GM21526 (cell line): ENCODE data around the gene CFAP20DC.
"Not testable (repeated sequence)": the region's sequence is repeated elsewhere in the genome, so short reads cannot be mapped to it uniquely, and the experiment has no call there.

Experiments
- ATAC-seq: cut with Tn5 transposase; IDR thresholded peaks from one replicate; pipeline ENCODE4 v1.9.1; 2021; ENCODE audit warnings: moderate library complexity; ENCODE audit not compliant: unreplicated experiment, low FRiP score

The CFAP20DC gene

DNA sequence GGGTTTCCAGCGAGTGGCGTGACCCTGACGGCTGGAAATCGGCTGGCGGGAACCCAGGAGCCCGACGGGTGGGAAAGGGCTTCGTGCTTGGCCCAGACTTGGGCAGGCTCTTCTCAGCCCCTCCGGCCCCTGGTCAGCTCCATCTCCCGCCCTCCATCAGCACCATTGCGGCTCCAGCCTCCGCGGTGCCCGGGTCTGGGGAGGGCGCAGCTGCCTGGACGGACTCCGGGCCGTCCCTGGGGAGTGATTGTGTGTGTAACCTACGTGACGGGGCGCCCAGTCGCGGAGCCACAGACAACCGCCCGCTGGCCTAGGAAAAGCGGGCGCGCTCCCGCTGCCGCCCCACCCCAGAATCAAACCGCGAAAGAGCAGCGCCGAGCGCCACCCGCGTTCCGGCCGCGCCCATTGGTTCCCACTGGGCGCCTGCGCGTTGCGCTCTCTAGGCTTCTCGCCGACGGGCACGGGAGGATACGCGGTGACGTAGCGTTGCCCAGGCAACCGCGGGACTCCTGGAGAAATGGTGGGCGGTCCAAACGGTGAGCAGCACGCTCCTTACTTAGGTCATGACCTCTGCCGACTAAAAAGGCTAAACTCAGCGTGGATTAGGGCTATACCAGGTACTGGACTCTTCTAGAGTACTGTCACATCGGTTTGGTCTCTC lies at the start of gene CFAP20DC:
TSS of gene CFAP20DC (minus strand) at position 355 of the 661 bp plus-strand sequence. CDS start 394 bp downstream, outside the sequence.
- peak; percentile 100 for ATAC-seq

DNA sequence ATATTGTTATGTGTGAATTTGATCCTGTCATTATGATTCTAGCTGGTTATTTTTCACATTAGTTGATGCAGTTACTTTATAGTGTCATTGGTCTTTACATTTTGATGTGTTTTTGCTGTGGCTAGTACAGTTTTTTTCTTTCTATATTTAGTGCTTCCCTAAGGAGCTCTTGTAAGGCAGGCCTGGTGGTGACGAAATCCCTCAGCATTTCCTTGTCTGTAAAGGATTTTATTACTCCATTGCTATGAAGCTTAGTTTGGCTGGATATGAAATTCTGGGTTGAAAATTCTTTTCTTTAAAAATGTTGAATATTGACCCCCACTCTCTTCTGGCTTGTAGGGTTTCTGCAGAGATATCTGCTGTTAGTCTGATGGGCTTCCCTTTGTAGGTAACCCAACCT lies 48.7 kb upstream of the CFAP20DC start:
- not testable (repeated sequence) for ATAC-seq

DNA sequence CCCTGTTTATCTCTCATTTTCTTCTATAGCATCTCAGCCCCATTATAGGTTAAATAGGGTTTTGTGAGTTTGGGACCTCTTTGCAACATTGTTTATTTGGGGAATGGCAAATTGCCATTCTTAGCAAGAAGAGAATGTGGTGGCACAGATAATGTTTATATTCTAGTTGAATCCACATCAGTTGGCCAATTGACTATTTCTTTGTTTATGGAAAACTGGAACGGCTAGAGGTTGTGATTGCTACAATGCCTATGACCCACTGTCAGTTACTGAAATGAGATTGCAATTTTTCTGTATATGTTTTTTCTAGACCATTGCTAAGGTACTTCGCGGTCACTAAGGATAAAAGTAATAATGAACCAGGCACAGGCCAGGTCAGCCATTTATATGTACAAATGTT lies 44.6 kb upstream of the CFAP20DC start:
- ATAC-seq = no peak

DNA sequence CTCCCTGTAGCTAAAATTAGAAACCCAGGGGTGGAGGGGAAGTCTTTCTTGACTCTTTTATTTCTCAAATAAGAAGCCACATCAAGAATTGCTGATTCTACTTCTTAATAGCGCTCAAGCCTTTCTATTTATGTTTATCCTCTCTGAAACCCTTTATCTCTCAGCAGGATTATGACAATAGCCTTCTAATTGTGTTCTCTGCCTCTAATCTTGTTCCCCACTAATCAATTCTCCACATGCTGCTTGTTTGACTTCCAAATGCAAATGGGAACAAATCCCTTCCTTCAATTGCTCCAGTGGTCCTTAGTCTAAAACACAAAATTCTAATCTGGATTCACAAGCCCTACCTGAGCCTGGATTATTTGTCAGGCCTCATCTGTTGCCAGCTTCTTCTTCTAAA lies 43.7 kb upstream of the CFAP20DC start:
- ATAC-seq = no peak

DNA sequence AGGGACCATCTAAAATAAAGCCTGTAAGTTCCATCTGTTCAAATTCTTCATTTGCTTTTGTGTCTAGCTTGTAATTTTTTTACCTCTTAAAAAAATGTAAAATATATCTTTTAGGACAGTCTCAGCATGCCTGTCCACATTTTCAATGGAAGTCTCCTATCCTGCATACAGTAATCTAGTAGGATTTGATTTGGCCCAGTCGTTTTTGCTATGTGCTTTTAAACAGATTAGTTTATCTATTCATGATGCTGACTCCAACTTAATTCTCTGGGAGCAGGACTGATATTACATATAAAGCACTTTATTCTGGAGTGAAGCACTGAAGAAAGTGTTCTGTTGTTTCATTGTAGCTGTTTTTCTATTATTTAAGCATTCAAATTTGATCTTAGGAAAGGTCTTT lies 38.9 kb upstream of the CFAP20DC start:
- ATAC-seq = no peak

DNA sequence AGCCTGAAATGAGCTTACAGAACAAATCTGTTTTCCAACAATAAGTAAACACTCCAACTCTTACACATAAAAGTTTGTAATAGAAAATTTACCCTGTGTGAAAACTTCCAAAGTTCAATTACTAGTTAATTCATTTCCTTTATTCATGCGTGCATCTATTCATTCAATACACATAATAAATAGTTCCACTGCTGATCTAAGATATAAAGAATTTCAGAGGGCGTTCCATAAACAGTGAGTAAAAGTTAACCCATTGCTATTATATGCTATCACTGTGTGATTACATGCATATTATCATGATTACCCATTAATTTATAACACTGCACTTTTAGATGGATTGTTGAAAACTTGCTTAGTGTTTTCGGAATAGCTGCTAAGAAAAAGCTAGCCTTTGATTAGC lies 36.2 kb upstream of the CFAP20DC start:
- ATAC-seq = no peak

DNA sequence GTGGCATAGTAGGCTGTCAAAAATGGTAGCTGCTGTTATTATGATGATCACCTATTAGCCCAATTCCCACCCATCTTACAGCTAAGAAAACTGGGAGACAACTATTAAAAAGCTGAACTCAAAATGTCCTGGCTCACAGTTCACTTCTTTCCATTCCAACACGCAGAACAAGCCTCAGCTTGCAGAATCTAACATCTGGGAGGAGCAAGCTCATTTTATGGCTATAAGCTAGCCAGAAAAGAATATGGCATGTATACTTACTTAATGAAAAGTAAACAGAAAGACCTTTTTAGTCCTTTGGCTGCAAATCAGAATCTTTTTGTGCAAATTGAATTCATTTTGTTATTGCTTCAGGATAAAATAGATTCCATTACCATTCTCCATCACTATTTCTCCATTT lies 34.8 kb upstream of the CFAP20DC start:
- ATAC-seq = no peak

DNA sequence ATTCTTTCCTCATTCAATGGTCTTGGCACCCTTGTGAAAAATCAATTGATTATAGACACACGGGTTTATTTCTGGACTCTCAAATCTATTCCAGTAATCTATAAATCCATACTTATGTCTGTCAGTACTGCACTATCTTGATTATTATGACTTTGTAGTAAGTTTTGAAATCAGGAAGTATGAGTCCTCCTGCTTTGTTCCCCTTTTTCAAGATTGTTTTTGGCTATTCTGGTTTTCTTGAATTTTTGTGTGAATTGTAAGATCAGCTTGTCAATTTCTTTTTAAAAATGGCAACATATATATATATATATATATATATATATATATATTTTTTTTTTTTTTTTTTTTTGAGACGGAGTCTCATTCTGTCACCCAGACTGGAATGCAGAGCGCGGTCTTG lies 32.3 kb upstream of the CFAP20DC start:
- no peak for ATAC-seq

DNA sequence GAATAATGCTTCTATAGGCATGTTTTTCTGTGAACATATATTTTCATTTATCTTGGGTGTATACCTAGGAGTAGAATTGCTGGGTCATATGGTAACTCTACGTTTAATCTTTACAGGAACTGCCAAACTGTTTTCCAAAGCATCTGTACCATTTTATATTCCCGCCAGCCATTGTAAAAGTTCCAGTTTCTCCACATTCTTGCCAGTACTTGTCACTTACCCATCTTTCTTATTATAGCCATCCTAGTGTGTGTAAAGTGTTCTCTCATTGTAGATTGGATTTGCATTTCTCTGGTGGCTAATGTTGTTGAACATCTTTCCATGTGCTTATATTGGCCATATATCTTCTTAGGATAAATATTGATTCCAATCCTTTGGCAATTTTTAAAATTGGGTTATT lies 31.2 kb upstream of the CFAP20DC start:
- ATAC-seq = no peak

DNA sequence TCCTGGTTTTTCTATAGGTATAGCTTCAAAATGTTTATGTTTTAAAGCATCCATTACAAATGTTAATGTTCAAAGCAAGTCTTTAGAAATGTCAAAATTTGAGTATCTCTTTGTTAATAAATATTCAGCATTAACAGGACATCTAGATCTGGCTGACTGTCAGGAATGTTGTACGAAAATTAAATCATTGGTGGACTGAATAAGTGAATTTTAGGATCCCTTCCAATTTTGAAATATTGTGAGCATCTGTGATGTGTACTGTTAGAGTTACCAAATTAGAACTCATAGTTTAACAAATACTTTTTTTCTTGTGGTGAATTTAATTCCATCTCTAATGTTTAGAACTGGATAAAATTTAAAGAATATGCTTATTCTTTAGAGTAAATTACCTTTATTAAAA lies 30.1 kb upstream of the CFAP20DC start:
- ATAC-seq = no peak

DNA sequence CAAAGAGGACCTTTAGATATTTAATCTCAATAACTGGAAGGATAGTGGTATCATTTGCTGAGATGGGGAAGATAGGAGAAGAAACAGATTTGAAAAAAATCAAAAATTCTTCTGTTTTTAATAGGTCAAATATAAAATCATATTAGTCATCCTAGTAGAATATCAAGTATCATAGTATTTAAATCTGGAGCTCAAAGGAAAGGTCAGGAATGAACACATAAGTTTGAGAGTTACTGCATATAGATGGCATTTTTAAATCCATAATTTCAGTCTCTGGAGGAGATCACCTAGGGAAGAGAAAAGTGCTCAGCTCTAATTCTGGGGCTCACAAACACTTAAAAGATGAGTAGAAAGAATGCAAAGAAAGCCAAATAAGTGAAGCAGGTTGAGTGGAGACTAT lies 24.9 kb upstream of the CFAP20DC start:
- no peak for ATAC-seq

DNA sequence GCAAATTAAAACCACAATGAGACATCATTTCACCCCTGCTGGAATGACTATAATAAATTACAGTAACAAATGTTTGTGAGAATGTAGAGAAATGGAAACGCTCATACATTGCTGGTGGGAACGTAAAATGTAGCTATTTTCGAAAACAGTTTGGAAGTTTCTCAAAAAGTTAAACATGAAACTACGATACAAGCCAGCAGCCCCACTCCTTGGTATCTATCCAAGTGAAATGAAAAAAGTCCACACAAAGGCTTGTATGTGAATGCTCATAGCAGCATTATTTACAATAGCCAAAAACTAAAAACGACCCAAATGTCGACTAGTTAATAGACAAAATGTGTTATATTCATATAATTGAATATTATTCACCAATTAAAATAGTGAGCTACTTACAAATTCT lies 22.9 kb upstream of the CFAP20DC start:
- no peak for ATAC-seq

DNA sequence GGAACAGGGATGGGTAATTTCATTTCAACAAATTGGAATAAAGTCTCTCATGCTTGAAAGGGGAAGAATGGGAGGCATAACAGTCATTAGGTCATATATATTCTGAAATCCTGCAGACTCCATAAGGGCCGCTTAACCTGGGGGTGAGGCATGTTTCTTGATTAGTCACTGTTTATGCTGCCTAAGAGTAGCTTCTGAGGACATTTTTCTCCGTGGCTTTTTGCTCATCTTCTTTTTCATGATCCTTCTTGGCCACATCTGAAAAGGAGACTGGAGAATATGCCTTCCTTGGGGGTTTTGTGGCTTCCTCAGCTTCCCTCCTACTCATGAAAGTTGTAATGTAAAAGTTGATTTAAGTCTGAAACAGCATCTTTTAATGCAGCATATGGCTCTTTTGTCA lies 20.0 kb upstream of the CFAP20DC start:
- ATAC-seq = no peak

DNA sequence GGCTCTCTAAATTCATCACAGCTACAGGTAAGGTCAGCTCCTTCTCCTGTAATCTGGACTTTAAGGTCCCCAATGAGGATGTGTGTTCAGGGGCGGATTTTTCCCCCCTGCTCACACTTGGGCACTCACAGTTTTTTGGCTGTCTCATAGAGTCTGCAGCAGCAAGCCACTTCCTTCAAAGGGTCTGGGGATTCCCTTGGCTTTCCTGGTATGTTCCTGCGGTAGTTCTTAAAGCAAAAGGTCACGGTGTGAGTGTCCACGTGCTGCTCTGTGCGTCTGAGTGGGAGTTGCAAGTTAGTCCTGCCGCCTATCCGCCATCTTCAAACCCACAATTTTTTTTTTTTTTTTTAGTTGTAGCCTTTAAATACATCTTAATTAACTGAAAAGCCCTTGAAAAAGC lies 15.4 kb upstream of the CFAP20DC start:
- ATAC-seq = no peak

DNA sequence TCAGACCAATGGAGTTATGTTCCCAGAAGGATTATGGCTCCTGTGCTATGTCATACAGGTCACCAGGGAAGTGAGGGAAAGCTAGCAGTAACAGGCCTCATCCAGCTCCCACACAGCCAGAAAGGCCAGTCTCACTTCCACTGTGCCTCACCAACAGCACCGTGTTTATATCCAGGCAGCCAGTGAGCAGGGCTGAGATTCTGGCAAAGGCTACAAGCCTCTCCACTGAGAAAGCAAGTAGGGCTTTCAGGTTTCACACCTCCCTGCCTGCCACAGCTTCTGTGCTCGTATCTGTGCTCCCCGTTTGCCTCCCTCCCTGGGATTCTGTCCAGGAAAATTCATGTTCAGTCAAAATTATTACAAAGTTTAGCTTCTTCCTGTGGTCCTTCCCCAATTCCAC lies 14.9 kb upstream of the CFAP20DC start:
- ATAC-seq = no peak

DNA sequence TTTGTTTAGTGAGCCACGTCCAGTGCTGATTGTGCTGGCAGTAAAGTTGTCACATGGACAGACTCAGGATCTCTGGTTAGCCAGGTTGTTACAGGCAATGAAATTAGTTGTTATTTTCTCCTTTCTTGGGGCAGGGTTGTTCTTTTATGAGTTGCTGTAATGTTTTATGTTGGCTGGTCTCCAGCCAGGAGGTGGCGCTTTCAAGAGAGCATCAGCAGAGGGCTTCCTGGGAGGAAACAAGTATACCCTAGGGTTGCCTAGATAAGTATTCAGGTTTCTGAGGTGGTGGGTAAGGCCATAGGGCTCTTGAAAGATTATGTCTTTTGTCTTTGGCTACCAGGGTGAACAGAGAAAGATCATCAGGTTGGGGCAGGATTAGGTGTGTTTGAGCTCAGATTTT lies 14.5 kb upstream of the CFAP20DC start:
- no peak for ATAC-seq

DNA sequence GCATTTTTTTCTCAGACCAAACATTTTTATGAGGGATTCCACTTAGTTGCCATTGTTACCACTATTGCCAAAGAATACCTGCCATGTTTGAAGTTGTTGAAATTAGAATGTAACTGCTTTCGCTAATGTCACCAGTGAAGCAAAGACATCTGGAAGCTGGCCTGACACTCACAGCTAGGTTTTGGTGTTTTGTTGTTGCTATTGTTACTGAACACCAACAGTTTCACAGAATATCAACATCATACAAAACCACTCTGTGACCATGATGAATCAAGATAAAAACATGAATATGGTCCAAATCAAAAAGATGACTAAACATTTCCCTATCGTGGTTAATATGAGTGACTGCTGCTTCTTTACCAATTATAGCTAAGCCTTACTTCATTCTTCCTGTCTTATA lies 6.9 kb upstream of the CFAP20DC start:
- no peak for ATAC-seq

DNA sequence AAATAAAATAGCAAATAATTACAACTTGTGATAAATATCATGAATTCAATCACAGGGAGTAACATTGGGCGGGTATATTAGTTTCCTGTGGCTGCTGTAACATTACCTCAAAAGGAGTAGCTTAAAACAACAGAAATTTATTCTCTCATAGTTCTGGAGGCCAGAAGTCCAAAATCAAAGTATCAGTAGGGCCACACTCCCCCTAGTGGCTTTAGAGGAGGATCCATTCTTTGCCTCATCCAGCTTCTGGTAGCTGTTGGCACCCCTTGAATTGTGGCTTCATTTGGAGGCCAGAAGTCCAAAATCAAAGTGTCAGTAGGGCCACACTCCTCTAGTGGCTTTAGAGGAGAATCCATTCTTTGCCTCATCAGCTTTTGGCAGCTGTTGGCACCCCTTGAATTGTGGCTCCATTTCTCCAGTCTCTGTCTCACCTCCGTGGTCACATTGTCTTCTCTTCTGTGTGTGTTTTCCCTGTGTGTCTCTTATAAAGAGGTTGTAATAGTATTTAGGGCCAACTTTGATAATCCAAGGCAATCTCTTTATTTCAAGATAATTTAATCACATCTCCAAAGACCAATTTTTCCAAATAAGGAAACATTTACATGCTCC lies 3.1 kb upstream of the CFAP20DC start:
- no peak for ATAC-seq

DNA sequence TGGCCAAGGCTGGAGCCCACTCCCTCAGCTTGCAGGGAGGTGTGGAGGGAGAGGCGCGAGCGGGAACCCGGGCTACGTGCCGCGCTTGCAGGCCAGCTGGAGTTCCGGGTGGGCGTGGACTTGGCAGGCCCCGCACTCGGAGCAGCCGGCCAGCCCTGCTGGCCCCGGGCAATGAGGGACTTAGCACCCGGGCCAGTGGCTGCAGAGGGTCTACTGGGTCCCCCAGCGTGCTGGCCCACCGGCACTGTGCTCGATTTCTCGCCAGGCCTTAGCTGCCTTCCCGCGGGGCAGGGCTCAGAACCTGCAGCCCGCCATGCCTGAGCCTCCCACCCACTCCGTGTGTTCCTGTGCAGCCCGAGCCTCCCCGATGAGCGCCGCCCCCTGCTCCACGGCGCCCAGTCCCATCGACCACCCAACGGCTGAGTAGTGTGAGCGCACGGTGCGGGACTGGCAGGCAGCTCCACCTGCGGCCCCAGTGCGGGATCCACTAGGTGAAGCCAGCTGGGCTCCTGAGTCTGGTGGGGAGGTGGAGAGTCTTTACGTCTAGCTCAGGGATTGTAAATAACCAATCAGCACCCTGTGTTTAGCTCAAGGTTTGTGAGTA lies 1.1 kb upstream of the CFAP20DC start:
- not testable (repeated sequence) for ATAC-seq

DNA sequence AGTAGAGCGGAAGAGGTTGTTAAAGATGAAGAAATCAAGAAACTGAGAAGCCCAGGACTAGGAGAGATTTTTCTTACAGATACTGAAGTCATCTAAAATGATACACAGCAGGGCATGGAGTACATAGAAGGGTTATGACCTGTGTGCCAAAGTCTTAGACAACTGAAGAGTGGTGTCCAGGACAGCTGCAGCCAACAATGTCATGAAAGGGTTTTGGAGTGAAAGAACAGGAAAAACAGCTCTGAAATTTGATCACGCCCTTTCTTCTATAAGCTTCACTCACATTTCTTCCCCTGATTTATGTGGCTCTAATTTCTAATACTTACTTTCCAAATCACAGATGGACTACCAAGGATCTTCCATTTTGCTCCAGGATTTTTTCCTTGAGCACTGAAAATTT lies 3.0 kb downstream of the CFAP20DC start:
- no peak for ATAC-seq

DNA sequence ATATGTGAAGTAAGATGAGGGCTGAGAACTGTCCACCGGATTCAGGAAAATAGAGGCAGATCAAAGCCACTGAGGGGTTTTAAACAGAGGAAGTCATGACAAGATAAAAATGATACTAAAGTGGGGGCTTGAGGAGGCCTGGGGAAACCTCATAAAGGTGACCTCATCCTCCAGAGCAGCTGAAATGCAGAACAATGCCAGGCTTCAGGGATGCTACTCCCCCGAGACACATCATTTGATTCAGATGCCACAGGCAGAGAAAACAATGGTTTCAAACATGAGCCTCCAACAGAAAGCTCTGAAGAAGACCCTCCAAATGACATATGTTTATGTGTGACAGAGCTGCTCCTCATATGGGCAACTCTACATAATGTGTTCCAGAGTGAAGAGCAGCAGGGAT lies 6.4 kb downstream of the CFAP20DC start:
- no peak for ATAC-seq

DNA sequence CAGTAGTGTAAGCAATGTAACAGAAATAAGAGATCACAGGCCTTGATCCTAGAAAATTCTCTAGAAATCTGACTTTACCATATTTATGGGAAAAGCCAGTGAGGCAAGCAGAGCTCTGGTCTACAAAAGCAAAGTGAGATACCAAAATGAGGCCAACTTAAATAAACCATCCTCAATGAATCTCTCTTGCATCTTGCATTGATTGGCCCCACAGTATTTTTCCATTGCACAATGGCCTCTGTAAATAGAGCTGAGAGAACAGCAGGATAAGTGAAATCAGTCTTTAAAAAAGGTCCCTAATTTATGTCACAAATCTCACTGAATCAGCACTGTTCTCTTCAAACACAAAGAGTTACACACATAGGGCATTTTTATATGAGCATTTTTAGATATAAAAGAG lies 8.9 kb downstream of the CFAP20DC start:
- no peak for ATAC-seq
